Endothelial cell of umbilical vein (primary cell): ENCODE measurements around the gene TTC4. TPM values are rescaled to one million over a fixed set of nuclear protein-coding genes. Genes with fewer than 3 reads are reported as not detected.

Experiments
- BruUV-seq: library from RNA; stranded (reverse); fragments of 400-500 nt; replicated peaks from 2 replicates; lab custom pipeline; 2021; lab: Mats Ljungman, UMichigan
- CTCF ChIA-PET: fragments of 300-600, 350-600 bp; sonication (Branson Sonifier 250); formaldehyde crosslinking; loops from one replicate; lab custom pipeline; 2021; ENCODE audit warnings: antibody characterized with exemption, inconsistent platforms; lab: Charles Lee
- POLR2A ChIA-PET: fragments of 300-600, 350-600 bp; sonication (Branson Sonifier 250); formaldehyde crosslinking; loops from one replicate; lab custom pipeline; 2021; ENCODE audit warnings: antibody characterized with exemption, inconsistent platforms; lab: Charles Lee
- DNase-seq: peaks from one replicate; pipeline ENCODE4 v3.0.0-alpha.2; 2011; ENCODE audit warnings: low read depth, low spot score
- FAIRE-seq: peaks from 2 replicates; lab custom pipeline; 2011; peaks lifted over from hg19 to GRCh38; lab: Jason Lieb, UNC
- H2AFZ ChIP-seq: 2 replicates; pipeline ENCODE4 v1.6.0; 2012; ENCODE audit warnings: low read depth, low read length, control low read depth, inconsistent platforms
- H3K27ac ChIP-seq: 2 replicates; pipeline ENCODE4 v1.5.1; 2011; ENCODE audit warnings: low read depth, mild to moderate bottlenecking, control low read depth, low read length, moderate library complexity; ENCODE audit not compliant: insufficient read depth
- H3K27me3 ChIP-seq, 2 experiments: 2 replicates each; pipeline versions ENCODE4 v1.6.0 to v1.6.1; 2011; ENCODE audit warnings: low read length in 2 of 2, mixed read lengths in 1 of 2; ENCODE audit not compliant: control insufficient read depth in 2 of 2, insufficient read depth in 2 of 2
- H3K36me3 ChIP-seq, 2 experiments: 2 replicates in 1 of 2; 3 replicates in 1 of 2; pipeline ENCODE4 v1.5.1; 2011; ENCODE audit warnings: low read length in 2 of 2, mild to moderate bottlenecking in 1 of 2, moderate library complexity in 1 of 2; ENCODE audit not compliant: control insufficient read depth in 2 of 2, insufficient read depth in 2 of 2; ENCODE audit errors: extremely low read depth in 1 of 2
- H3K4me1 ChIP-seq: 3 replicates; pipeline ENCODE4 v1.5.1; 2011; ENCODE audit warnings: mild to moderate bottlenecking, low read length; ENCODE audit not compliant: control insufficient read depth, insufficient read depth; ENCODE audit errors: extremely low read depth
- H3K4me2 ChIP-seq: 2 replicates; pipeline ENCODE4 v1.6.1; 2011; ENCODE audit warnings: low read length, control low read depth, mixed read lengths; ENCODE audit not compliant: insufficient read depth
- H3K4me3 ChIP-seq, 3 experiments: fragments of 200-600 bp in 1 of 3; sonication (generic), shearing (Covaris generic) in 1 of 3; replicated peaks in 1 of 3; 2 replicates each; pipeline ENCODE4 v1.5.1; 2011 to 2016; ENCODE audit warnings: control low read depth in 3 of 3, low read length in 3 of 3, mild to moderate bottlenecking in 2 of 3, inconsistent platforms in 1 of 3, low read depth in 1 of 3, moderate library complexity in 1 of 3; ENCODE audit not compliant: insufficient read depth in 1 of 3
- H3K79me2 ChIP-seq: 2 replicates; pipeline ENCODE4 v1.6.0; 2012; ENCODE audit warnings: low read length, inconsistent platforms; ENCODE audit not compliant: control insufficient read depth, insufficient read depth
- H3K9ac ChIP-seq: replicated peaks from 2 replicates; pipeline ENCODE3; 2011; ENCODE audit warnings: low read length, control low read depth; ENCODE audit not compliant: insufficient read depth; ENCODE audit errors: extremely low read depth
- H3K9me1 ChIP-seq: replicated peaks from 3 replicates; pipeline ENCODE4 v1.6.0; 2011; ENCODE audit warnings: mild to moderate bottlenecking, low read length; ENCODE audit not compliant: control insufficient read depth, insufficient read depth; ENCODE audit errors: extremely low read depth
- H3K9me3 ChIP-seq: replicated peaks from 2 replicates; pipeline ENCODE4 v1.5.1; 2012; ENCODE audit warnings: low read length, inconsistent platforms; ENCODE audit not compliant: control insufficient read depth, insufficient read depth
- H4K20me1 ChIP-seq: replicated peaks from 2 replicates; pipeline ENCODE3; 2011; ENCODE audit warnings: mild to moderate bottlenecking, low read length; ENCODE audit not compliant: control insufficient read depth, insufficient read depth; ENCODE audit errors: extremely low read depth
- CTCF ChIP-seq, 2 donors: IDR thresholded peaks; 1 replicate in 1 of 2; 2 replicates in 1 of 2; pipeline ENCODE4 v1.5.1; 2011; ENCODE audit warnings: low read length in 2 of 2, mild to moderate bottlenecking in 2 of 2, moderate library complexity in 2 of 2, control low read depth in 1 of 2, inconsistent platforms in 1 of 2, low read depth in 1 of 2; ENCODE audit not compliant: insufficient read depth in 1 of 2; ENCODE audit errors: extremely low read depth in 1 of 2
- EZH2 ChIP-seq: IDR thresholded peaks from 2 replicates; pipeline ENCODE4 v1.6.1; 2012; ENCODE audit warnings: borderline replicate concordance, low read depth, mild to moderate bottlenecking, moderate library complexity, low read length, inconsistent platforms; ENCODE audit not compliant: severe bottlenecking
- FOS ChIP-seq: IDR thresholded peaks from 2 replicates; pipeline ENCODE4 v1.6.1; 2011; ENCODE audit warnings: mild to moderate bottlenecking, low read length, moderate library complexity, borderline replicate concordance; ENCODE audit not compliant: insufficient read depth
- GATA2 ChIP-seq: IDR thresholded peaks from 2 replicates; pipeline ENCODE4 v1.7.0; 2011; ENCODE audit warnings: low read depth, mild to moderate bottlenecking, moderate library complexity, mixed read lengths, low read length; ENCODE audit not compliant: insufficient read length, insufficient read depth
- JUN ChIP-seq: IDR thresholded peaks from 2 replicates; pipeline ENCODE4 v1.6.1; 2011; ENCODE audit warnings: borderline replicate concordance, low read depth; ENCODE audit not compliant: insufficient read length, insufficient read depth
- MYC ChIP-seq: IDR thresholded peaks from one replicate; pipeline ENCODE4 v1.6.1; 2011; ENCODE audit warnings: mild to moderate bottlenecking, low read depth, low read length
- POLR2A ChIP-seq: IDR thresholded peaks from 2 replicates; pipeline ENCODE4 v1.6.1; 2012; ENCODE audit warnings: low read depth, mild to moderate bottlenecking, control low read depth, low read length
- POLR2AphosphoS5 ChIP-seq: IDR thresholded peaks from 2 replicates; pipeline ENCODE4 v1.6.1; 2012; ENCODE audit warnings: low read depth, mild to moderate bottlenecking, control low read depth, low read length, moderate library complexity; ENCODE audit not compliant: insufficient read depth
- dilution Hi-C: fragments of 300-500 bp; cut with MboI; formaldehyde crosslinking; loops from one replicate; pipeline ENCODE4 v1.15.0; 2019; ENCODE audit warnings: low sequenced_read_pairs; ENCODE audit not compliant: extremely low pct_ligation_motif_present
- intact Hi-C: fragments of 100-400 bp; cut with micrococcal nuclease; formaldehyde crosslinking; loops from one replicate; pipeline ENCODE4 v1.10.0; 2022
- polyA plus RNA-seq, 4 experiments: library from polyadenylated mRNA; depleted of rRNA in 3 of 4; stranded (reverse) in 3 of 4; unstranded in 1 of 4; fragments of >200 nt; gene quantifications; 2 replicates each; pipeline versions ENCODE4 v1.2.1 to v1.2.3, GENCODE V29; 2011 to 2012; ENCODE audit warnings: missing spikeins in 1 of 4
- total RNA-seq: library from RNA; stranded (reverse); gene quantifications from 2 replicates; pipeline ENCODE4 v1.2.3, GENCODE V29; 2021
- TF ChIP-seq, protein P1 (sequence below): IDR thresholded peaks from 2 replicates; pipeline ENCODE4 v1.6.1; 2011; ENCODE audit not compliant: insufficient read depth, insufficient read length

The TTC4 gene
- total and polyA plus RNA-seq, 2 donors (not counting 3 experiments of a cell fraction or from before 2014, with no cell fraction given) = 19.2 to 28.8 TPM

DNA sequence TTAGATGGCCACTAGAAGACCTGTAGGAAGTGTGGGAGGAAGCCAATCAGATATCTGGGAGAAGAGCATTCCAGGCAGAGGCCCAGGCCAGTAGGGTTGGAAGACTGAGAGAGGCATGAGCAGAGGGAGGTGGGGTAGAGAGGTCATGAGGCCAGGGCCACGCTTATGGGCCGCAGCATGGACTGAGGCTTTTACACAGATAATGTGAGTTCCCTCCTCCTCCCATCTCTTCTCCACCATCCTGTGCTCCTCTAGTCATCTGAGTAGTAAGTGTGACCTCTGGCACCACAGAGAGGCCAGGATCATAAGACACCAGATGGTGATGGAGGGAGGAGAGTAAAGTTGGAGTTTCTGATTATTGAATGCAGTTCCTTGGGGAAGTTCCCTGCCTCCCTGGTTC is 68.4 kb downstream of the TTC4 start:
- no TSS peak for BruUV-seq
- Histone ChIP-seq H3K27ac (no peak overlapping the region), H2AFZ (no peak overlapping the region), H3K79me2 (no peaks in the 10 kb centered on the region), H3K4me2 (no peak overlapping the region), H3K36me3 (no peaks in the 10 kb centered on the region), H3K9me3 (no peaks in the 10 kb centered on the region), H3K4me1 (no peaks in the 10 kb centered on the region), H3K27me3 (peaks cover 26 to 29% of the 10 kb centered on the region in 2 experiments), H3K9me1 (no peaks in the 10 kb centered on the region), H3K4me3 (no peak overlapping the region), H4K20me1 (no peaks in the 10 kb centered on the region), H3K9ac (no peak overlapping the region)
- ChIA-PET CTCF (no interaction called here), POLR2A (no interaction called here)
- intact Hi-C loops (no loop called here), dilution Hi-C loops (no loop called here)
- FAIRE-seq (no peak), DNase-seq (no peak)
- TF ChIP-seq CTCF (IDR thresholded peaks at IDR 0.05; ENCODE audit: extremely low read depth in 1 of 2, insufficient read depth in 1 of 2, low read depth in 1 of 2, low read length in 2 of 2) = no peak
- TF ChIP-seq JUN = no peak
- TF ChIP-seq POLR2AphosphoS5 = no peak
- TF ChIP-seq, protein P1, sequence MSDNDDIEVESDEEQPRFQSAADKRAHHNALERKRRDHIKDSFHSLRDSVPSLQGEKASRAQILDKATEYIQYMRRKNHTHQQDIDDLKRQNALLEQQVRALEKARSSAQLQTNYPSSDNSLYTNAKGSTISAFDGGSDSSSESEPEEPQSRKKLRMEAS = no peak
- TF ChIP-seq POLR2A = no peak
- no peak for TF ChIP-seq MYC
- TF ChIP-seq FOS = no peak
- no peak for TF ChIP-seq GATA2
- no peak for TF ChIP-seq EZH2
